H9 (cell line): Measurements from ENCODE around the gene RLBP1. TPM values are rescaled to one million over a fixed set of nuclear protein-coding genes. Genes with fewer than 3 reads are reported as not detected.

Source experiments
- DNase-seq: peaks from one replicate; pipeline ENCODE4 v3.0.0-alpha.2; 2017
- H2AFZ ChIP-seq: one replicate; pipeline ENCODE4 v1.6.1; 2013; ENCODE audit warnings: mild to moderate bottlenecking, low read length, control low read depth, moderate library complexity
- H2AK5ac ChIP-seq: 2 replicates; pipeline ENCODE4 v1.6.1; 2013; ENCODE audit warnings: low read length, control low read depth, mixed read lengths; ENCODE audit not compliant: insufficient read length
- H2BK120ac ChIP-seq: one replicate; pipeline ENCODE4 v1.6.1; 2013; ENCODE audit warnings: low read depth, mild to moderate bottlenecking, low read length, control low read depth, inconsistent platforms; ENCODE audit not compliant: poor library complexity, severe bottlenecking
- H2BK12ac ChIP-seq: 2 replicates; pipeline ENCODE4 v1.6.1; 2013; ENCODE audit warnings: low read length, control low read depth, mixed read lengths, low read depth; ENCODE audit not compliant: insufficient read length
- H2BK15ac ChIP-seq: 2 replicates; pipeline ENCODE4 v1.6.1; 2013; ENCODE audit warnings: low read depth, low read length, control low read depth
- H2BK20ac ChIP-seq: one replicate; pipeline ENCODE4 v1.6.1; 2013; ENCODE audit warnings: low read depth, mild to moderate bottlenecking, low read length, control low read depth, inconsistent platforms; ENCODE audit not compliant: poor library complexity, severe bottlenecking
- H2BK5ac ChIP-seq: 2 replicates; pipeline ENCODE4 v1.6.1; 2013; ENCODE audit warnings: low read length, control low read depth, mixed read lengths; ENCODE audit not compliant: insufficient read length
- H3K14ac ChIP-seq: 2 replicates; pipeline ENCODE4 v1.6.1; 2013; ENCODE audit warnings: low read length, control low read depth; ENCODE audit not compliant: insufficient read depth
- H3K18ac ChIP-seq: 2 replicates; pipeline ENCODE4 v1.6.1; 2013; ENCODE audit warnings: low read depth, mild to moderate bottlenecking, mixed read lengths, low read length, control low read depth; ENCODE audit not compliant: insufficient read length
- H3K23ac ChIP-seq: 2 replicates; pipeline ENCODE4 v1.6.1; 2013; ENCODE audit warnings: low read length, control low read depth, mixed read lengths, low read depth; ENCODE audit not compliant: insufficient read length
- H3K23me2 ChIP-seq: 2 replicates; pipeline ENCODE4 v1.6.1; 2013; ENCODE audit warnings: low read depth, mild to moderate bottlenecking, mixed read lengths, low read length, control low read depth; ENCODE audit not compliant: insufficient read length, poor library complexity, severe bottlenecking
- H3K27ac ChIP-seq: 2 replicates; pipeline ENCODE4 v1.5.1; 2013; ENCODE audit warnings: low read length, control low read depth, mixed read lengths, low read depth; ENCODE audit not compliant: insufficient read length
- H3K27me3 ChIP-seq: 2 replicates; pipeline ENCODE4 v1.6.1; 2013; ENCODE audit warnings: low read length, control low read depth, inconsistent platforms; ENCODE audit not compliant: insufficient read depth
- H3K4ac ChIP-seq: 2 replicates; pipeline ENCODE4 v1.6.1; 2013; ENCODE audit warnings: low read depth, mild to moderate bottlenecking, control low read depth, inconsistent platforms, low read length, moderate library complexity
- H3K4me1 ChIP-seq: 2 replicates; pipeline ENCODE4 v1.6.1; 2013; ENCODE audit warnings: low read length, control low read depth, inconsistent platforms; ENCODE audit not compliant: insufficient read depth
- H3K4me2 ChIP-seq: 2 replicates; pipeline ENCODE4 v1.6.1; 2013; ENCODE audit warnings: low read length, control low read depth, mixed read lengths; ENCODE audit not compliant: insufficient read length, insufficient read depth
- H3K56ac ChIP-seq: 2 replicates; pipeline ENCODE4 v1.6.1; 2013; ENCODE audit warnings: low read depth, mild to moderate bottlenecking, mixed read lengths, low read length, control low read depth; ENCODE audit not compliant: insufficient read length
- H3K79me1 ChIP-seq: 2 replicates; pipeline ENCODE4 v1.6.1; 2013; ENCODE audit warnings: low read depth, mild to moderate bottlenecking, moderate library complexity, low read length, control low read depth, inconsistent platforms; ENCODE audit not compliant: insufficient read depth, poor library complexity, severe bottlenecking
- H3K79me2 ChIP-seq: 2 replicates; pipeline ENCODE4 v1.6.1; 2013; ENCODE audit warnings: low read length, control low read depth, inconsistent platforms; ENCODE audit not compliant: insufficient read depth
- H3K9ac ChIP-seq: 2 replicates; pipeline ENCODE4 v1.6.1; 2013; ENCODE audit warnings: low read length, control low read depth, mixed read lengths; ENCODE audit not compliant: insufficient read length; ENCODE audit errors: extremely low read depth
- H3K9me3 ChIP-seq: one replicate; pipeline ENCODE4 v1.6.1; 2013; ENCODE audit warnings: low read depth, low read length, inconsistent platforms; ENCODE audit not compliant: control insufficient read depth
- H3T11ph ChIP-seq: one replicate; pipeline ENCODE4 v1.6.1; 2013; ENCODE audit warnings: mild to moderate bottlenecking, low read length, control low read depth, inconsistent platforms
- H4K20me1 ChIP-seq: one replicate; pipeline ENCODE4 v1.6.1; 2013; ENCODE audit not compliant: control insufficient read depth, insufficient read length, insufficient read depth
- H4K5ac ChIP-seq: 2 replicates; pipeline ENCODE4 v1.6.1; 2013; ENCODE audit warnings: low read depth, mild to moderate bottlenecking, mixed read lengths, low read length, control low read depth; ENCODE audit not compliant: insufficient read length
- H4K8ac ChIP-seq: replicated peaks from 2 replicates; pipeline ENCODE4 v1.6.1; 2013; ENCODE audit warnings: low read length, control low read depth, mixed read lengths, low read depth; ENCODE audit not compliant: insufficient read length
- H4K91ac ChIP-seq: 2 replicates; pipeline ENCODE4 v1.6.1; 2013; ENCODE audit warnings: low read depth, mild to moderate bottlenecking, moderate library complexity, mixed read lengths, low read length, control low read depth; ENCODE audit not compliant: insufficient read length
- H3K27ac Mint-ChIP-seq, 3 experiments: 2 replicates in 2 of 3; 3 replicates in 1 of 3; pipeline ENCODE4 v1.8.0; 2020 to 2021; ENCODE audit warnings: mixed read lengths in 3 of 3, mild to moderate bottlenecking in 1 of 3, moderate library complexity in 1 of 3
- H3K27me3 Mint-ChIP-seq: 2 replicates; pipeline ENCODE4 v1.8.0; 2021; ENCODE audit warnings: low read depth, mild to moderate bottlenecking, moderate library complexity, mixed read lengths
- H3K36me3 Mint-ChIP-seq, 3 experiments: 2 replicates in 2 of 3; 3 replicates in 1 of 3; pipeline ENCODE4 v1.8.0; 2020 to 2021; ENCODE audit warnings: low read depth in 3 of 3, mixed read lengths in 3 of 3; ENCODE audit not compliant: insufficient read depth in 1 of 3
- H3K4me1 Mint-ChIP-seq, 2 experiments: 2 replicates each; pipeline ENCODE4 v1.8.0; 2020; ENCODE audit warnings: mixed read lengths in 2 of 2
- H3K4me3 Mint-ChIP-seq, 2 experiments: 2 replicates in 1 of 2; 3 replicates in 1 of 2; pipeline ENCODE4 v1.8.0; 2020 to 2021; ENCODE audit warnings: mild to moderate bottlenecking in 2 of 2, mixed read lengths in 2 of 2, moderate library complexity in 1 of 2
- H3K9me3 Mint-ChIP-seq, 2 experiments: 2 replicates in 1 of 2; 3 replicates in 1 of 2; pipeline ENCODE4 v1.8.0; 2020; ENCODE audit warnings: mild to moderate bottlenecking in 2 of 2, mixed read lengths in 2 of 2, moderate library complexity in 1 of 2
- CTCF ChIP-seq: fragments of 200-600 bp; sonication (generic); conservative IDR thresholded peaks from 3 replicates; pipeline ENCODE4 v1.8.0; 2021; ENCODE audit warnings: antibody characterized with exemption, mild to moderate bottlenecking
- WGBS: extraction: QIAGEN DNeasy Blood & Tissue Kit; methylation state at CpG from one replicate; pipeline ENCODE4 v1.1.7; 2013; ENCODE audit warnings: missing lambda C conversion rate, low lambda C conversion rate, mixed read lengths; ENCODE audit not compliant: insufficient read length; ENCODE audit errors: extremely low coverage; 5-methylcytosine and 5-hydroxymethylcytosine counted together
- total RNA-seq: library from RNA; stranded (reverse); gene quantifications from 2 replicates; pipeline ENCODE4 v1.2.1, GENCODE V29; 2021

Gene RLBP1
- total RNA-seq, 1 experiment from 2014 or later = not detected

- H3K9ac ChIP-seq = peak within 1 kb of the TSS; percentile 94
- H2BK120ac ChIP-seq = no peak within 1 kb of the TSS
- no peak within 1 kb of the TSS for H2BK5ac ChIP-seq
- peak within 1 kb of the TSS; percentile 96 to 98 for H3K4me3 Mint-ChIP-seq
- H3K23ac ChIP-seq = no peak within 1 kb of the TSS
- peak within 1 kb of the TSS; percentile 58 to 97 (median 88); a peak in 5 of 7 replicates for H3K27ac Mint-ChIP-seq
- H3K4me2 ChIP-seq = peak within 1 kb of the TSS; percentile 80
- peaks cover 16% of the 10 kb centered on the region for H3K27me3 Mint-ChIP-seq
- H3K14ac ChIP-seq = peak within 1 kb of the TSS; percentile 73; the same call in 1 of the 2 replicates
- WGBS = no CpG with 5 or more reads among the region's 69 CpGs
- no peak within 1 kb of the TSS for H3K4ac ChIP-seq
- no peaks in the 10 kb centered on the region for H3K9me3 ChIP-seq
- H2BK20ac ChIP-seq = no peak within 1 kb of the TSS
- H2AFZ ChIP-seq = peak within 1 kb of the TSS; percentile 85
- no peak within 1 kb of the TSS for H2AK5ac ChIP-seq
- no peak within 1 kb of the TSS for H4K8ac ChIP-seq
- no peak within 1 kb of the TSS for H2BK15ac ChIP-seq
- peak; percentile 96 for DNase-seq
- no peak within 1 kb of the TSS for H3K27ac ChIP-seq
- H3K79me2 ChIP-seq = peaks cover 14% of the 10 kb centered on the region; the same call in 1 of the 2 replicates
- H3K4me1 Mint-ChIP-seq = peaks cover 21 to 27% of the 10 kb centered on the region in 2 experiments
- no peak within 1 kb of the TSS for H4K5ac ChIP-seq
- H2BK12ac ChIP-seq = no peak within 1 kb of the TSS
- H3K27me3 ChIP-seq = no peaks in the 10 kb centered on the region; the same call in 1 of the 2 replicates
- H3K56ac ChIP-seq = no peak within 1 kb of the TSS
- H3K36me3 Mint-ChIP-seq = peaks cover 27 to 30% (median 29%) of the 10 kb centered on the region in 3 experiments
- peaks cover 9 to 15% of the 10 kb centered on the region in 2 experiments for H3K9me3 Mint-ChIP-seq
- H3K4me1 ChIP-seq = no peaks in the 10 kb centered on the region
- H3K79me1 ChIP-seq = peaks cover 2% of the 10 kb centered on the region
- H4K20me1 ChIP-seq = no peaks in the 10 kb centered on the region
- H3K18ac ChIP-seq = no peak within 1 kb of the TSS
- no peak within 1 kb of the TSS for H4K91ac ChIP-seq
- no peak within 1 kb of the TSS for H3T11ph ChIP-seq
- TF ChIP-seq CTCF = peak; percentile 63
- peaks cover 17% of the 10 kb centered on the region for H3K23me2 ChIP-seq
These were observed 22.6 kb upstream of the RLBP1 start, which contains the start of gene FANCI for GRCh38 chr15:89243691-89244573. TSS of gene FANCI (plus strand) at chr15:89243979. CDS start at chr15:89247648, 3,669 bp downstream.
